Measurements from ENCODE around the gene PI4KB. TPM values are rescaled to one million over a fixed set of nuclear protein-coding genes. Genes with fewer than 3 reads are reported as not detected.

Gene PI4KB
- total and polyA plus RNA-seq, 2 of the 13 experiments (the other 11 are each of a cell fraction or from before 2014, with no cell fraction given): 19.5 to 29.3 TPM

GRCh38 chr1:151267760-151268159 is 59.5 kb downstream of the PI4KB start:
- H3K36me3 ChIP-seq (replicated peaks in 1 of 2; ENCODE audit: control insufficient read depth in 1 of 2, insufficient read depth in 2 of 2, low read length in 2 of 2): peaks cover 12 to 37% of the 10 kb centered on the region in 2 experiments
- no peaks in the 10 kb centered on the region for H3K27me3 ChIP-seq (ENCODE audit: control insufficient read depth in 1 of 2, insufficient read depth in 2 of 2, low read length in 2 of 2)
- no peak overlapping the region for H3K9ac ChIP-seq (ENCODE audit: insufficient read depth, low read depth, low read length)
- H4K20me1 ChIP-seq (ENCODE audit: insufficient read depth, low read length): no peaks in the 10 kb centered on the region
- H3K4me2 ChIP-seq (ENCODE audit: low read depth, low read length): no peak overlapping the region
- BruUV-seq (replicated peaks): no TSS peak
- ATAC-seq (no peak), DNase-seq (ENCODE audit: low spot score) (no peak), FAIRE-seq (no peak)
- TF ChIP-seq KLF13 (CRISPR knock-in tag; IDR thresholded peaks at IDR 0.05): no peak
- TF ChIP-seq ZNF530 (CRISPR knock-in tag; IDR thresholded peaks at IDR 0.05; ENCODE audit: low read depth): no peak
- TF ChIP-seq RBAK (CRISPR knock-in tag; IDR thresholded peaks at IDR 0.05): no peak
- no peak for TF ChIP-seq CC2D1A (CRISPR knock-in tag; IDR thresholded peaks at IDR 0.05)
- no peak for TF ChIP-seq NFYB (CRISPR knock-in tag; IDR thresholded peaks at IDR 0.05)
- TF ChIP-seq, protein P1, sequence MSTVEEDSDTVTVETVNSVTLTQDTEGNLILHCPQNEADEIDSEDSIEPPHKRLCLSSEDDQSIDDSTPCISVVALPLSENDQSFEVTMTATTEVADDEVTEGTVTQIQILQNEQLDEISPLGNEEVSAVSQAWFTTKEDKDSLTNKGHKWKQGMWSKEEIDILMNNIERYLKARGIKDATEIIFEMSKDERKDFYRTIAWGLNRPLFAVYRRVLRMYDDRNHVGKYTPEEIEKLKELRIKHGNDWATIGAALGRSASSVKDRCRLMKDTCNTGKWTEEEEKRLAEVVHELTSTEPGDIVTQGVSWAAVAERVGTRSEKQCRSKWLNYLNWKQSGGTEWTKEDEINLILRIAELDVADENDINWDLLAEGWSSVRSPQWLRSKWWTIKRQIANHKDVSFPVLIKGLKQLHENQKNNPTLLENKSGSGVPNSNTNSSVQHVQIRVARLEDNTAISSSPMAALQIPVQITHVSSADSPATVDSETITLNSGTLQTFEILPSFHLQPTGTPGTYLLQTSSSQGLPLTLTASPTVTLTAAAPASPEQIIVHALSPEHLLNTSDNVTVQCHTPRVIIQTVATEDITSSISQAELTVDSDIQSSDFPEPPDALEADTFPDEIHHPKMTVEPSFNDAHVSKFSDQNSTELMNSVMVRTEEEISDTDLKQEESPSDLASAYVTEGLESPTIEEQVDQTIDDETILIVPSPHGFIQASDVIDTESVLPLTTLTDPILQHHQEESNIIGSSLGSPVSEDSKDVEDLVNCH (CRISPR knock-in tag; IDR thresholded peaks at IDR 0.05): no peak
- ChIA-PET CTCF (ENCODE audit: low intra/inter-chr PET ratio, low total read pairs) (no interaction called here), POLR2A (interaction anchor here (1.5 to 6.9 kb wide), 3 partner anchors 13 to 14 kb away, joined by 3 to 67 read pairs (median 11); partner anchors contain the start of genes PSMD4 and ZNF687)
- WGBS (ENCODE audit: low lambda C conversion rate): 89% methylated on average over 4 of the region's 4 CpGs
- no peak overlapping the region for H2AFZ ChIP-seq (ENCODE audit: low read length)
- peaks cover 26% of the 10 kb centered on the region for H3K4me1 ChIP-seq (ENCODE audit: insufficient read depth, low read length)
- in situ Hi-C loops (cut with HindIII; ENCODE audit: extremely low pct_ligation_motif_present, low pct_unique_long_range_greater_than_20kb) (no loop called here), intact Hi-C loops (cut with micrococcal nuclease; ENCODE audit: unreplicated experiment) (no loop called here)
- H3K4me3 ChIP-seq (replicated peaks in 1 of 3; ENCODE audit: insufficient read depth in 1 of 3, low read depth in 2 of 3, low read length in 3 of 3): no peak overlapping the region
- no peak overlapping the region for H3K27ac ChIP-seq (ENCODE audit: extremely low read length, insufficient read depth, low read length)
- no peaks in the 10 kb centered on the region for H3K9me3 ChIP-seq (ENCODE audit: low read length)
- H3K79me2 ChIP-seq (ENCODE audit: insufficient read depth, low read length): peaks cover 2% of the 10 kb centered on the region

- Histone ChIP-seq H3K4me1 (ENCODE audit: insufficient read depth, low read length) (peaks cover 26% of the 10 kb centered on the region), H2AFZ (ENCODE audit: low read length) (no peak overlapping the region), H4K20me1 (ENCODE audit: insufficient read depth, low read length) (no peaks in the 10 kb centered on the region), H3K36me3 (replicated peaks in 1 of 2; ENCODE audit: control insufficient read depth in 1 of 2, insufficient read depth in 2 of 2, low read length in 2 of 2) (peaks cover 14 to 47% of the 10 kb centered on the region in 2 experiments), H3K9me3 (ENCODE audit: low read length) (no peaks in the 10 kb centered on the region), H3K4me3 (replicated peaks in 1 of 3; ENCODE audit: insufficient read depth in 1 of 3, low read depth in 2 of 3, low read length in 3 of 3) (no peak overlapping the region), H3K27me3 (ENCODE audit: control insufficient read depth in 1 of 2, insufficient read depth in 2 of 2, low read length in 2 of 2) (no peaks in the 10 kb centered on the region), H3K4me2 (ENCODE audit: low read depth, low read length) (no peak overlapping the region), H3K27ac (ENCODE audit: extremely low read length, insufficient read depth, low read length) (peak overlapping the region; percentile 83), H3K9ac (ENCODE audit: insufficient read depth, low read depth, low read length) (no peak overlapping the region), H3K79me2 (ENCODE audit: insufficient read depth, low read length) (peaks cover 2% of the 10 kb centered on the region)
- intact Hi-C loops (cut with micrococcal nuclease; ENCODE audit: unreplicated experiment) (no loop called here), in situ Hi-C loops (cut with HindIII; ENCODE audit: extremely low pct_ligation_motif_present, low pct_unique_long_range_greater_than_20kb) (no loop called here)
- CTCF ChIA-PET (ENCODE audit: low intra/inter-chr PET ratio, low total read pairs): no interaction called here
- no TSS peak for BruUV-seq (replicated peaks)
- peak; percentile 35; the same call in 1 of the 2 replicates for TF ChIP-seq MAFF (IDR thresholded peaks at IDR 0.05; ENCODE audit: low read depth, low read length)
- TF ChIP-seq STAT5B (CRISPR knock-in tag; IDR thresholded peaks at IDR 0.05): no peak
- TF ChIP-seq MAFK (conservative IDR thresholded peaks at IDR 0.05 in 1 of 2, IDR thresholded peaks at IDR 0.05 in 1 of 2; ENCODE audit: low read length in 2 of 2): peak; percentile 43 to 63; a peak in 3 of 4 replicates
- no peak for TF ChIP-seq JUND (CRISPR knock-in tag; IDR thresholded peaks at IDR 0.05)
- TF ChIP-seq XRCC5 (optimal IDR thresholded peaks at IDR 0.05; ENCODE audit: low read length): no peak
- TF ChIP-seq MAFG (CRISPR knock-in tag; IDR thresholded peaks at IDR 0.05): no peak
- no peak for TF ChIP-seq ZNF501 (CRISPR knock-in tag; IDR thresholded peaks at IDR 0.05)
- TF ChIP-seq MEIS1 (CRISPR knock-in tag; IDR thresholded peaks at IDR 0.05; ENCODE audit: borderline replicate concordance): no peak
- no peak for TF ChIP-seq ZFP36L2 (CRISPR knock-in tag; IDR thresholded peaks at IDR 0.05)
- 93% methylated on average over 8 of the region's 8 CpGs for WGBS (ENCODE audit: low lambda C conversion rate)
- ATAC-seq (no peak), FAIRE-seq (no peak), DNase-seq (ENCODE audit: low spot score) (no peak)
- POLR2A ChIA-PET: interaction anchor here (3.0 to 6.9 kb wide), 2 partner anchors 11 to 15 kb away, joined by 42 to 67 read pairs; partner anchors contain the start of genes PSMD4 and ZNF687
Observed at GRCh38 chr1:151266821-151267220, 60.4 kb downstream of the PI4KB start.

Measured in HepG2 (cell line).